GM23248 (cell line): ENCODE results near the gene CCDC183. TPM values are rescaled to one million over a fixed set of nuclear protein-coding genes. Genes with fewer than 3 reads are reported as not detected.

Source experiments
- DNase-seq: peaks from one replicate; pipeline ENCODE4 v3.0.0-alpha.2; 2015
- H2AFZ ChIP-seq: fragments of 200-600 bp; sonication (generic); 2 replicates; pipeline ENCODE4 v1.6.1; 2016; ENCODE audit warnings: antibody characterized with exemption
- H3F3A ChIP-seq: fragments of 200-600 bp; sonication (generic); 2 replicates; pipeline ENCODE4 v1.6.1; 2016; ENCODE audit warnings: mild to moderate bottlenecking, antibody characterized with exemption, mixed run types; ENCODE audit not compliant: insufficient read depth
- H3K27ac ChIP-seq: fragments of 200-600 bp; sonication (generic); 2 replicates; pipeline ENCODE4 v1.5.1; 2016; ENCODE audit warnings: mild to moderate bottlenecking
- H3K27me3 ChIP-seq: fragments of 200-600 bp; sonication (generic); replicated peaks from 2 replicates; pipeline ENCODE4 v1.6.1; 2016; ENCODE audit warnings: mild to moderate bottlenecking; ENCODE audit not compliant: insufficient read depth
- H3K36me3 ChIP-seq: fragments of 200-600 bp; sonication (generic); 2 replicates; pipeline ENCODE4 v1.6.1; 2016; ENCODE audit warnings: low read depth, mild to moderate bottlenecking
- H3K4me1 ChIP-seq: fragments of 200-600 bp; sonication (generic); 2 replicates; pipeline ENCODE4 v1.6.1; 2016; ENCODE audit warnings: mild to moderate bottlenecking; ENCODE audit not compliant: insufficient read depth
- H3K4me2 ChIP-seq: fragments of 200-600 bp; sonication (generic); one replicate; pipeline ENCODE4 v1.6.1; 2016; ENCODE audit warnings: mild to moderate bottlenecking; ENCODE audit not compliant: unreplicated experiment
- H3K4me3 ChIP-seq: fragments of 200-600 bp; sonication (generic); 2 replicates; pipeline ENCODE4 v1.5.1; 2016; ENCODE audit warnings: mild to moderate bottlenecking
- H3K79me2 ChIP-seq: fragments of 200-600 bp; sonication (generic); 2 replicates; pipeline ENCODE4 v1.6.1; 2016; ENCODE audit warnings: mild to moderate bottlenecking; ENCODE audit not compliant: insufficient read depth
- H3K9ac ChIP-seq: fragments of 200-600 bp; sonication (generic); 2 replicates; pipeline ENCODE4 v1.6.1; 2016; ENCODE audit warnings: mild to moderate bottlenecking
- H3K9me2 ChIP-seq: fragments of 200-600 bp; sonication (generic); 2 replicates; pipeline ENCODE4 v1.6.1; 2016; ENCODE audit warnings: mixed run types, mild to moderate bottlenecking, moderate library complexity; ENCODE audit not compliant: insufficient read depth
- H3K9me3 ChIP-seq: fragments of 200-600 bp; sonication (generic); one replicate; pipeline ENCODE4 v1.6.1; 2017; ENCODE audit warnings: low read depth
- H4K20me1 ChIP-seq: fragments of 200-600 bp; sonication (generic); 2 replicates; pipeline ENCODE4 v1.6.0; 2016; ENCODE audit not compliant: insufficient read depth
- EZH2 ChIP-seq: fragments of 200-600 bp; sonication (generic); IDR thresholded peaks from 2 replicates; pipeline ENCODE4 v1.6.1; 2018; ENCODE audit warnings: antibody characterized with exemption, mild to moderate bottlenecking; ENCODE audit not compliant: insufficient read depth, poor library complexity, severe bottlenecking
- EZH2phosphoT487 ChIP-seq: fragments of 200-600 bp; sonication (generic); IDR thresholded peaks from 2 replicates; pipeline ENCODE4 v1.6.1; 2018; ENCODE audit warnings: antibody characterized with exemption, moderate library complexity, mild to moderate bottlenecking, low read depth; ENCODE audit not compliant: insufficient read depth
- WGBS, 2 experiments: methylation state at CpG; one replicate each; pipeline ENCODE4 v1.1.6; 2015 to 2017; ENCODE audit warnings: low lambda C conversion rate in 2 of 2, low coverage in 1 of 2; ENCODE audit errors: missing lambda C conversion rate in 2 of 2; 5-methylcytosine and 5-hydroxymethylcytosine counted together
- in situ Hi-C: fragments of 300-500 bp; cut with MboI; formaldehyde crosslinking; loops from 2 replicates; pipeline ENCODE4 v1.15.0; 2020
- polyA plus RNA-seq: library from polyadenylated mRNA; unstranded; fragments of >200 nt; fragmentation: Nextera tagmentation; extraction: Ambion mirVana; gene quantifications from 2 replicates; pipeline ENCODE4 v1.2.1, GENCODE V29; 2016
- total RNA-seq: library from RNA; depleted of rRNA; stranded (reverse); fragments of >200 nt; shearing (Covaris generic); gene quantifications from 2 replicates; pipeline ENCODE4 v1.2.3, GENCODE V29; 2014

The CCDC183 gene
- total and polyA plus RNA-seq, 2 experiments from 2014 or later = 0.76 to 1.5 TPM

DNA sequence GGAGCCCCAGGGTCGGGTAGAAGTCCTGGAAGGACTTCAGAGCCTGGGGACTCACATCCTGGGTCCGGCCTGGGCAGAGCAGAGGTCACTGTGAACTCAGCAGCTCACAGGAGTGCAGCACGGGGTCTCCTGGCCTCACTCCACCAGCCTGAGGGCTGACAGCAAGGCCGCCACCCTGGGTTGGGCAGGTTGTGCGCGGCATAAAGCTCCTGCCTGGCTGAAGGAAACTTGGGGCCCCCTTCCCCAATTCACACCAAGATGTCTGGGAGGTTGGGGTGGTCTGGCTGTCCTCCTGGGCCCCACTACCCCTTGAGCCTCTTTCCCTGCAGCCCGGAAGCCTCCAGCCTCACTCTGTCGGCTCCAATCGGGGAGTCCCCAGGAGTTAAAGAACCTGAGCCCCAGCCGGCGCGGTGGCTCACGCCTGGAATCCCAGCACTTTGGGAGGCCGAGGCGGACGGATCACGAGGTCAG lies 33.9 kb upstream of the CCDC183 start:
- Histone ChIP-seq H3F3A (no peaks in the 10 kb centered on the region), H3K27ac (no peak overlapping the region), H3K79me2 (no peaks in the 10 kb centered on the region), H3K9me3 (no peaks in the 10 kb centered on the region), H3K4me2 (no peak overlapping the region), H3K9me2 (no peaks in the 10 kb centered on the region), H3K4me3 (no peak overlapping the region), H3K4me1 (no peaks in the 10 kb centered on the region), H4K20me1 (no peaks in the 10 kb centered on the region), H2AFZ (no peak overlapping the region), H3K9ac (no peak overlapping the region), H3K36me3 (no peaks in the 10 kb centered on the region), H3K27me3 (no peaks in the 10 kb centered on the region)
- in situ Hi-C loops = no loop called here
- no peak for DNase-seq
- 72 to 82% methylated on average over 14 to 17 of the region's 17 CpGs for WGBS, 2 experiments
- TF ChIP-seq EZH2 (no peak), EZH2phosphoT487 (no peak)

DNA sequence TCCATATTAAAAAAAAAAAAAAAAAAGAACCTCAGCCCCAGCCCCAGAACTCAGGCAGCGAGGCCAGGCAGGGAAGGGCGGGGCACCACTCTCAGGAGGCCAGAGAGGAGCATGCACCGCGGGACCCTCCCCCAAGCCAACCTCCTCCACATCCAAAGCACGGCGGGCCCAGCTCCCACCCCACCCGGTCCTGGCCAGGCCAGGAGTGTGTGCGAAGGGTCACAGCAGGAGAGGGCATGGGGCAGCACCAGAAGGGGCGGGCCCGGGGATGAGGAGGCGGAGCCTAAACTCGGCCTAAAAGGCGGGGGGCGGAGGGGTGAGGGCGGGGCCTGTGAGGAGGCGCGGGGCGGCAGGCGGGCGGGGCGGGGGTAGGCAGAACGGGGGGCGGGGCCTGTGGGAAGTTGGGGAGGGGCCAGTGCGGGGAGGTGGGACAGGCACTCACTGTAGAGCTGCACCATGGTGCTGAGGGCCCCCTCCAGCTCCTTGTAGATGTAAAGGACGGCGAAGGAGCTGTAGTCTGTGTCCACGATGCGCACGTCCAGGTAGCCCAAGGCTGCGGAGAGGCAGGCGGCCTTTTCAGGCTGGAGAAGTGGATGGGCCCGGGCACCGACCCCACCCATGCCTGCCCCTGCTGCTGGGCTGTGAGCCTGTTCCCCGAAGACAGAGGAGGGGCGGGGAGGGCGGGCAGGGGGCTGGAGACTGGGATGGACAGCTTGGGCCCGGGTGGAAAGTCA lies 33.1 kb upstream of the CCDC183 start:
- TF ChIP-seq EZH2phosphoT487 = no peak
- TF ChIP-seq EZH2 = no peak
- Histone ChIP-seq H2AFZ (no peak overlapping the region), H3K4me1 (no peaks in the 10 kb centered on the region), H3K36me3 (no peaks in the 10 kb centered on the region), H3K9me2 (no peaks in the 10 kb centered on the region), H3K9ac (no peak overlapping the region), H3K9me3 (no peaks in the 10 kb centered on the region), H3K4me3 (no peak overlapping the region), H3K79me2 (no peaks in the 10 kb centered on the region), H3K27ac (no peak overlapping the region), H4K20me1 (no peaks in the 10 kb centered on the region), H3F3A (no peaks in the 10 kb centered on the region), H3K27me3 (peaks cover 6% of the 10 kb centered on the region; the same call in 1 of the 2 replicates), H3K4me2 (no peak overlapping the region)
- in situ Hi-C loops = no loop called here
- WGBS, 2 experiments = 13 to 14% methylated on average over 23 to 37 of the region's 37 CpGs
- peak; percentile 40 for DNase-seq

- Histone ChIP-seq H3K27ac (no peak overlapping the region), H3K36me3 (no peaks in the 10 kb centered on the region), H4K20me1 (no peaks in the 10 kb centered on the region), H3K27me3 (peaks cover 8% of the 10 kb centered on the region; the same call in 1 of the 2 replicates), H3K79me2 (no peaks in the 10 kb centered on the region), H3K9me2 (no peaks in the 10 kb centered on the region), H3K9ac (no peak overlapping the region), H2AFZ (no peak overlapping the region), H3K4me3 (no peak overlapping the region), H3K4me2 (no peak overlapping the region), H3K9me3 (no peaks in the 10 kb centered on the region), H3F3A (no peaks in the 10 kb centered on the region), H3K4me1 (no peaks in the 10 kb centered on the region)
- TF ChIP-seq EZH2 = no peak
- TF ChIP-seq EZH2phosphoT487 = no peak
- in situ Hi-C loops = no loop called here
- DNase-seq = no peak
- WGBS, 2 experiments = 76 to 80% methylated on average over 12 to 14 of the region's 14 CpGs
These were observed 32.5 kb upstream of the CCDC183 start for GRCh38 chr9:136763649-136764035.

DNA sequence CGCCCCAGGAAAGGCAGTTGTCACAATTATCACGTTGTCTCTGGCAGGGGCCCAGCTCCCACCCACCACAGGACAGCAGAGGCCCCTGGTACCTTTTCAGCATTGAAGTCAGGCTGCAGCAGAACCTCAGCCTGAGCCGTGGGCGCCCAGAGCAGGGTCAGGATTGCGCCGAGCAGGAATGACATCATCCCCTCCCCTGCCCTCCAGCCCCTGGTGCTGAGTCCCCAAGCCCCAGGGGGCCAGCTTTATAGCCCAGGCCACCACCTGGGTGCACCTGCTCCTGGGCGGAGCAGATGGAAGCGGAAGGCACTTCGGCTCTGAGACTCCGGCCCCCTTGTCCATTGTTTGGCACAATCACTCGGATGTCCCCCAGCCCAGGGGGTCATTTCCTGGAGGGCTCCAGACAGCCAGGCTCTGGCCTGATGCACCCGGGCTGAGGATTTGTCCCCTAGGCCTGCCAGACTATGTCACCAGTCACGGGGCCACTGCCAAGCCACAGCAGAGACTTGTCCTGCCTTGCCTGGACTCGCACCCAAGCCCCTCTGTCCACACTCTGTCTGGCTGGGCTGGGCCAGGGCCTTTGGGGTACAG lies 31.7 kb upstream of the CCDC183 start, which contains the start of gene LCN15:
LCN15 (minus strand) TSS at position 218 of the 591 bp plus-strand sequence; CDS start at position 188, 30 bp downstream.
- H3K36me3 ChIP-seq = no peaks in the 10 kb centered on the region
- H2AFZ ChIP-seq = no peak within 1 kb of the TSS
- no peaks in the 10 kb centered on the region for H3K9me2 ChIP-seq
- H3K79me2 ChIP-seq = no peaks in the 10 kb centered on the region
- H3K4me3 ChIP-seq = no peak within 1 kb of the TSS
- in situ Hi-C loops = no loop called here
- WGBS, 2 experiments = 64 to 69% methylated on average over 11 to 14 of the region's 14 CpGs
- H3K9ac ChIP-seq = no peak within 1 kb of the TSS
- TF ChIP-seq EZH2phosphoT487 (no peak), EZH2 (no peak)
- no peaks in the 10 kb centered on the region for H3F3A ChIP-seq
- no peak for DNase-seq
- H3K27me3 ChIP-seq = peaks cover 8% of the 10 kb centered on the region; the same call in 1 of the 2 replicates
- H3K4me1 ChIP-seq = no peaks in the 10 kb centered on the region
- no peaks in the 10 kb centered on the region for H4K20me1 ChIP-seq
- H3K27ac ChIP-seq = no peak within 1 kb of the TSS
- no peaks in the 10 kb centered on the region for H3K9me3 ChIP-seq
- H3K4me2 ChIP-seq = no peak within 1 kb of the TSS
